AG04449 (cell line): ENCODE measurements around the gene BLNK.

ENCODE experiments used
- CTCF ChIA-PET: fragments of 350-600 bp; formaldehyde crosslinking; extraction: SDS; loops from one replicate; lab custom pipeline; 2021; ENCODE audit warnings: antibody characterized with exemption; lab: Yijun Ruan, JAX
- POLR2A ChIA-PET: fragments of 400-600, 350-600 bp; formaldehyde crosslinking; extraction: SDS; loops from one replicate; lab custom pipeline; 2020; ENCODE audit warnings: antibody characterized with exemption, inconsistent platforms; lab: Yijun Ruan, JAX
- DNase-seq: peaks from one replicate; pipeline ENCODE4 v3.0.0-alpha.2; 2010; ENCODE audit warnings: low read depth, low spot score
- H3K4me3 ChIP-seq: 2 replicates; pipeline ENCODE4 v1.5.1; 2011; ENCODE audit warnings: low read depth, mild to moderate bottlenecking, control low read depth, low read length
- CTCF ChIP-seq: IDR thresholded peaks from one replicate; pipeline ENCODE4 v1.5.1; 2011; ENCODE audit warnings: mild to moderate bottlenecking, moderate library complexity, low read length, control low read depth, inconsistent platforms; ENCODE audit not compliant: insufficient read depth; ENCODE audit errors: missing control alignments

BLNK gene

GRCh38 chr10:96252730-96253129 lies 18.6 kb downstream of the BLNK start:
- H3K4me3 ChIP-seq: no peak overlapping the region
- no peak for DNase-seq
- ChIA-PET POLR2A (no interaction called here), CTCF (no interaction called here)
- no peak for TF ChIP-seq CTCF

GRCh38 chr10:96250349-96250748 lies 21.0 kb downstream of the BLNK start:
- ChIA-PET POLR2A (no interaction called here), CTCF (no interaction called here)

GRCh38 chr10:96249264-96249663 lies 22.1 kb downstream of the BLNK start:
- CTCF ChIA-PET: no interaction called here
- POLR2A ChIA-PET: no interaction called here
- no peak for TF ChIP-seq CTCF
- H3K4me3 ChIP-seq: no peak overlapping the region
- no peak for DNase-seq

More at GRCh38 chr10:96250349-96250748, 21.0 kb downstream of the BLNK start:
- TF ChIP-seq CTCF: no peak
- H3K4me3 ChIP-seq: no peak overlapping the region
- no peak for DNase-seq

- ChIA-PET POLR2A (no interaction called here), CTCF (interaction anchor here (2.0 kb wide), 1 partner anchor 227 kb away, joined by 6 read pairs; no protein-coding TSS in a partner anchor)
- no peak for DNase-seq
- TF ChIP-seq CTCF: no peak
- no peak overlapping the region for H3K4me3 ChIP-seq
Observed at GRCh38 chr10:96244354-96244753, 27.0 kb downstream of the BLNK start.

GRCh38 chr10:96243296-96243695 lies 28.1 kb downstream of the BLNK start:
- no peak overlapping the region for H3K4me3 ChIP-seq
- CTCF ChIA-PET: no interaction called here
- no peak for TF ChIP-seq CTCF
- POLR2A ChIA-PET: no interaction called here
- DNase-seq: no peak

- TF ChIP-seq CTCF: no peak
- DNase-seq: no peak
- POLR2A ChIA-PET: no interaction called here
- CTCF ChIA-PET: no interaction called here
- no peak overlapping the region for H3K4me3 ChIP-seq
Observed at GRCh38 chr10:96242822-96243221, 28.5 kb downstream of the BLNK start.
